Vagina (tissue), 2 donors: ENCODE data around the gene RUVBL1. TPM values are rescaled to one million over a fixed set of nuclear protein-coding genes. Genes with fewer than 3 reads are reported as not detected.

Experiments
- DNase-seq, 2 donors: peaks; one replicate each; pipeline ENCODE4 v3.0.0-alpha.2; 2017; ENCODE audit errors: extremely low spot score in 2 of 2
- H3K27ac ChIP-seq: fragments of 200-600 bp; sonication (generic); one replicate; pipeline ENCODE4 v1.5.1; 2019
- H3K27me3 ChIP-seq: fragments of 200-600 bp; sonication (generic); one replicate; pipeline ENCODE4 v1.5.1; 2019
- H3K36me3 ChIP-seq, 2 donors: fragments of 200-600 bp; sonication (generic); one replicate each; pipeline ENCODE4 v1.5.1; 2017 to 2019
- H3K4me1 ChIP-seq: fragments of 200-600 bp; sonication (generic); one replicate; pipeline ENCODE4 v1.5.1; 2019
- H3K4me3 ChIP-seq, 2 donors: fragments of 200-600 bp; sonication (generic); 1 replicate in 1 of 2; 2 replicates in 1 of 2; pipeline ENCODE4 v1.5.1; 2016 to 2019
- H3K9me3 ChIP-seq: fragments of 200-600 bp; sonication (generic); one replicate; pipeline ENCODE4 v1.5.1; 2019
- CTCF ChIP-seq, 3 experiments: fragments of 450-650 bp in 2 of 3; fragments of 200-600 bp in 1 of 3; sonication (generic) in 1 of 3; IDR thresholded peaks; one replicate each; pipeline ENCODE4 v1.5.1; 2017 to 2019; ENCODE audit warnings: antibody characterized with exemption in 3 of 3, mild to moderate bottlenecking in 2 of 3, moderate library complexity in 2 of 3
- POLR2A ChIP-seq, 2 donors: fragments of 450-650 bp; IDR thresholded peaks; one replicate each; pipeline ENCODE4 v1.6.1; 2017; ENCODE audit warnings: antibody characterized with exemption in 2 of 2, mild to moderate bottlenecking in 2 of 2, moderate library complexity in 2 of 2
- POLR2AphosphoS5 ChIP-seq, 2 donors: sonication (generic); formaldehyde crosslinking; IDR thresholded peaks; one replicate each; pipeline ENCODE4 v1.9.0; 2017; ENCODE audit warnings: antibody characterized with exemption in 2 of 2, mild to moderate bottlenecking in 2 of 2, low read depth in 1 of 2; ENCODE audit not compliant: insufficient read depth in 1 of 2
- intact Hi-C: fragments of 100-400 bp; cut with DNase I; formaldehyde crosslinking; loops from one replicate; pipeline ENCODE4 v1.15.1; 2023
- total RNA-seq: library from RNA; depleted of rRNA; stranded (reverse); fragments of >200 nt; gene quantifications from one replicate; pipeline ENCODE4 v1.2.3, GENCODE V29; 2016

The RUVBL1 gene
- total RNA-seq, 1 donor from 2014 or later, result 26.0 TPM

DNA sequence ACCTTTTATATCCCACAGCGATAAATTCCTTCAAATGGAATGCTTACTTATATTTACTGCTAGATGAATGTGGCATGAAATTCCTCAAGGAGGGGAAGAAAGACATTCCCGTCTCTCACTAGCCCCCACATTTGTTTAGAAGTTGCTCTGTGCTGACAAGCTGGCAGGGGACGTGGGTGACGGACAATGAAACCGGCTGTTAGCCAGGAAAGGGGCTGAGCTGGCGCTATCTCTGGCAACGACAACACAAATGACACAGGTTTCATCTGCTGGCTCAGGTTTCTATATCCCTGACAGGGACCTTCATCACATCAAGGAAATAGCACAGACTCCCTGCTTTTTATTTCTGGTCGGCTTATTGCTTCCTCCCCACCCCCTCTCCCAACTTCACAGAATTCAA lies 15.8 kb downstream of the RUVBL1 start:
- H3K36me3 ChIP-seq, result peaks cover 0 to 21% of the 10 kb centered on the region in 2 donors
- no peak for TF ChIP-seq POLR2A (IDR thresholded peaks at IDR 0.05)
- TF ChIP-seq CTCF (IDR thresholded peaks at IDR 0.05), result no peak
- TF ChIP-seq POLR2AphosphoS5 (IDR thresholded peaks at IDR 0.05; ENCODE audit: insufficient read depth in 1 of 2, low read depth in 1 of 2), result no peak
- intact Hi-C loops, result no loop called here
- H3K9me3 ChIP-seq, result no peaks in the 10 kb centered on the region
- H3K27me3 ChIP-seq, result no peaks in the 10 kb centered on the region
- H3K4me1 ChIP-seq, result peaks cover 10% of the 10 kb centered on the region
- no peak overlapping the region for H3K4me3 ChIP-seq
- no peak overlapping the region for H3K27ac ChIP-seq
- DNase-seq, result no peak

- intact Hi-C loops, result no loop called here
- peaks cover 0 to 43% of the 10 kb centered on the region in 2 donors for H3K36me3 ChIP-seq
- no peak for TF ChIP-seq CTCF (IDR thresholded peaks at IDR 0.05)
- no peak for TF ChIP-seq POLR2AphosphoS5 (IDR thresholded peaks at IDR 0.05; ENCODE audit: insufficient read depth in 1 of 2, low read depth in 1 of 2)
Measured at GRCh38 chr3:128103136-128103676, 20.4 kb downstream of the RUVBL1 start.

GRCh38 chr3:128100638-128101037 lies 23.0 kb downstream of the RUVBL1 start:
- no peak for DNase-seq
- TF ChIP-seq POLR2A (IDR thresholded peaks at IDR 0.05), result no peak
- no peak for TF ChIP-seq CTCF (IDR thresholded peaks at IDR 0.05)
- TF ChIP-seq POLR2AphosphoS5 (IDR thresholded peaks at IDR 0.05; ENCODE audit: insufficient read depth in 1 of 2, low read depth in 1 of 2), result no peak
- H3K27ac ChIP-seq, result no peak overlapping the region
- no peaks in the 10 kb centered on the region for H3K9me3 ChIP-seq
- H3K27me3 ChIP-seq, result no peaks in the 10 kb centered on the region
- intact Hi-C loops, result no loop called here
- peaks cover 0 to 54% of the 10 kb centered on the region in 2 donors for H3K36me3 ChIP-seq
- no peaks in the 10 kb centered on the region for H3K4me1 ChIP-seq
- no peak overlapping the region for H3K4me3 ChIP-seq

More at GRCh38 chr3:128103136-128103676, 20.4 kb downstream of the RUVBL1 start:
- H3K27ac ChIP-seq, result no peak overlapping the region
- H3K27me3 ChIP-seq, result no peaks in the 10 kb centered on the region
- no peaks in the 10 kb centered on the region for H3K9me3 ChIP-seq
- H3K4me3 ChIP-seq, result no peak overlapping the region
- H3K4me1 ChIP-seq, result no peaks in the 10 kb centered on the region
- DNase-seq, result no peak

GRCh38 chr3:128100161-128100560 lies 23.5 kb downstream of the RUVBL1 start:
- intact Hi-C loops, result no loop called here
- TF ChIP-seq POLR2AphosphoS5 (IDR thresholded peaks at IDR 0.05; ENCODE audit: insufficient read depth in 1 of 2, low read depth in 1 of 2), result no peak
- TF ChIP-seq CTCF (IDR thresholded peaks at IDR 0.05), result no peak
- no peak for TF ChIP-seq POLR2A (IDR thresholded peaks at IDR 0.05)
- Histone ChIP-seq H3K4me3 (no peak overlapping the region), H3K27ac (no peak overlapping the region), H3K27me3 (no peaks in the 10 kb centered on the region), H3K36me3 (peaks cover 0 to 54% of the 10 kb centered on the region in 2 donors), H3K4me1 (peaks cover 4% of the 10 kb centered on the region), H3K9me3 (no peaks in the 10 kb centered on the region)
- no peak for DNase-seq

- no peaks in the 10 kb centered on the region for H3K9me3 ChIP-seq
- peaks cover 4% of the 10 kb centered on the region for H3K4me1 ChIP-seq
- H3K36me3 ChIP-seq, result peaks cover 0 to 46% of the 10 kb centered on the region in 2 donors
- no peak overlapping the region for H3K4me3 ChIP-seq
- no peaks in the 10 kb centered on the region for H3K27me3 ChIP-seq
- intact Hi-C loops, result no loop called here
- DNase-seq, result no peak
- TF ChIP-seq POLR2A (IDR thresholded peaks at IDR 0.05) (no peak), POLR2AphosphoS5 (IDR thresholded peaks at IDR 0.05; ENCODE audit: insufficient read depth in 1 of 2, low read depth in 1 of 2) (no peak), CTCF (IDR thresholded peaks at IDR 0.05) (no peak)
- H3K27ac ChIP-seq, result no peak overlapping the region
Measured at GRCh38 chr3:128098234-128098633, 25.4 kb downstream of the RUVBL1 start.
